GM21367 (cell line): ENCODE results near the gene PNPLA3.

ENCODE experiments used
- ATAC-seq: cut with Tn5 transposase; IDR thresholded peaks from one replicate; pipeline ENCODE4 v1.9.1; 2021; ENCODE audit not compliant: unreplicated experiment

PNPLA3 gene, protein sequence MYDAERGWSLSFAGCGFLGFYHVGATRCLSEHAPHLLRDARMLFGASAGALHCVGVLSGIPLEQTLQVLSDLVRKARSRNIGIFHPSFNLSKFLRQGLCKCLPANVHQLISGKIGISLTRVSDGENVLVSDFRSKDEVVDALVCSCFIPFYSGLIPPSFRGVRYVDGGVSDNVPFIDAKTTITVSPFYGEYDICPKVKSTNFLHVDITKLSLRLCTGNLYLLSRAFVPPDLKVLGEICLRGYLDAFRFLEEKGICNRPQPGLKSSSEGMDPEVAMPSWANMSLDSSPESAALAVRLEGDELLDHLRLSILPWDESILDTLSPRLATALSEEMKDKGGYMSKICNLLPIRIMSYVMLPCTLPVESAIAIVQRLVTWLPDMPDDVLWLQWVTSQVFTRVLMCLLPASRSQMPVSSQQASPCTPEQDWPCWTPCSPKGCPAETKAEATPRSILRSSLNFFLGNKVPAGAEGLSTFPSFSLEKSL

DNA sequence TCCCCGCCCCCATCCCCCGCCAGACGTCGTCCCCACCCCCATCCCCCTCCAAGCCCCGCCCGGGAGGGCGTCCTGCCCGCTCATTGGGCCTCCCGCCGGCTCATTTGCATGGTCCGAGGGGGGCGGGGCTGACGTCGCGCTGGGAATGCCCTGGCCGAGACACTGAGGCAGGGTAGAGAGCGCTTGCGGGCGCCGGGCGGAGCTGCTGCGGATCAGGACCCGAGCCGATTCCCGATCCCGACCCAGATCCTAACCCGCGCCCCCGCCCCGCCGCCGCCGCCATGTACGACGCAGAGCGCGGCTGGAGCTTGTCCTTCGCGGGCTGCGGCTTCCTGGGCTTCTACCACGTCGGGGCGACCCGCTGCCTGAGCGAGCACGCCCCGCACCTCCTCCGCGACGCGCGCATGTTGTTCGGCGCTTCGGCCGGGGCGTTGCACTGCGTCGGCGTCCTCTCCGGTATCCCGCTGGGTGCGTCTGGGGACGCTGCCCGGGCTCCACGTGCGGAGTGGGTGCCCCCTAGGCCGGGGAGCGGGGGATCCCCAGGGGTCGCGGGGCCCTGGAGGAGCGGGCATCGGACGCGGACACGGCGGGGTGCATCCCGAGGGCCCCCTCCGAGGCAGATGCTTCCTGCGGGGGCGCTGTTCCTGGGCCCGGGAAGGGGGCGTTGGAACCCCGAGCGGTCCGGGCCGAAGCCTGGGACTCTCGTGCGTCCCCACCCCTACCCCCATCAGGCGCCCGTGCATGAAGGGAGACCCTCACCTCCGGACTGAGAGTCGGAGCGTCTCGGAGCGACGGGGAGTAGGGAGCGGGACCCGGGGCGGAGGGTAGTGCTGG lies at the start of gene PNPLA3:
Gene PNPLA3 (plus strand): TSS at position 175 of the 834 bp plus-strand sequence. CDS start 107 bp downstream, at position 282.
- ATAC-seq: no peak

DNA sequence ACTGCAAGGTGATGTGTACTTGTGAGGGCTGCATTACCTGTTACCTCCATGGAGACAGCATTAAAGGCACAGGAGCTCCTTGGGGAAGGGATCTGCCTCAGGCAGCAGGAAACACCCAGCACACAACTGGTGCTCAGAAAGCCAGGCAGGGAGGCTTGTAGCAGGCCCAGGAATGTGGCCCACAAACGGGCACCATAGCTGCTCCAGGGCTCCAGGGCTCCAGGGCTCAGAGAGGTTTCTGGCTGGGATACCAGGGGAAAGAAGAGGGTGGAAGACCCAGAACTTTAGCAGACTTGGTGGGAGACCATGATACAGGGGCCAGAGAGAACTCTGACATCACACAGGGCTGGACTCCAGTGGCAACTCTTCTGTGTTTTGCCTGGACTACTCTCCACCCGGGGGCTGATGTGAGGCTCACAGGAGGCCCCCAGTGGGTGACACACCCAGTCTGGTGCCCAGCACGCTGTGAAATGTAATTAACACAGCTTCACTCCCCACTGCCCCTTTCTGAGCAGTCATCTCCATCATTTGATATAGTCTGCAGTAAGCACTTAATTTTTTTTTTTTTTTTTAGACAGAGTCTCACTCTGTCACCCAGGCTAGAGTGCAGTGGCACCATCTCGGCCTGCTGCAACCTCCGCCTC lies 46.6 kb upstream of the PNPLA3 start:
- no peak for ATAC-seq

DNA sequence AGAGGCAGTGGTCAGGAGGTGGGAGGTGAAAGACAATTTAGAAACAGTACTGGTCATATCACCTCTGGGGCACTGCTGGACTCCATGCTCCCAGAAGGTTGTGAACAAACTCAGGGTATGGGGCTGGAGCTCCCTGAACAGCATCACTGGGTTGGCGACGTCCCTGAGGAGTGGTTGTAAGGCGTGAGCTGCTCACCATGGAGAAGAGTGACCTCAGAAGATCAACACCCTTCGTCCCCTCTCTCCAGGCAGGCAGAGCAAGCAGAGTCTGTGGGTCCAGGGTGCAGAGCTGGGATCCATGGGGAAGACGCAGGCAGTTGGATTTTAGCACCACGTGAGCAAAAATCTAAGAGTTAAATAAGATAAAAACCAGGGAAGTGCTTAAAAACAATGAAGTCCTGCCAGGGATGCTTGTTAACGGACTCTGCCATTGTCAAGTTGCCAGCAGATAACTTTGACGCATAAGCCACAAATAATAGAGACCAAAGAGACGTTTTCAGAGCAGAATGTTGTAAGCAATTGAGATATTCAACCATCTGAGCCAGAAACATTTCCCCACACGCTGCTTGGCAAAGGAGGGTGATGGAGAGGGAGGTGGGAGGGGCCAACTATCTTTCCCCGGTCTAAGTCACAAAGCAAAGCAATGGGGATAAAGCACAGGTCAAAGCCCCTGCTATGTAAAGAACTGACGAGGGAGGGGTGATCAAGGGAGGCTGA lies 45.4 kb upstream of the PNPLA3 start:
- ATAC-seq: no peak

DNA sequence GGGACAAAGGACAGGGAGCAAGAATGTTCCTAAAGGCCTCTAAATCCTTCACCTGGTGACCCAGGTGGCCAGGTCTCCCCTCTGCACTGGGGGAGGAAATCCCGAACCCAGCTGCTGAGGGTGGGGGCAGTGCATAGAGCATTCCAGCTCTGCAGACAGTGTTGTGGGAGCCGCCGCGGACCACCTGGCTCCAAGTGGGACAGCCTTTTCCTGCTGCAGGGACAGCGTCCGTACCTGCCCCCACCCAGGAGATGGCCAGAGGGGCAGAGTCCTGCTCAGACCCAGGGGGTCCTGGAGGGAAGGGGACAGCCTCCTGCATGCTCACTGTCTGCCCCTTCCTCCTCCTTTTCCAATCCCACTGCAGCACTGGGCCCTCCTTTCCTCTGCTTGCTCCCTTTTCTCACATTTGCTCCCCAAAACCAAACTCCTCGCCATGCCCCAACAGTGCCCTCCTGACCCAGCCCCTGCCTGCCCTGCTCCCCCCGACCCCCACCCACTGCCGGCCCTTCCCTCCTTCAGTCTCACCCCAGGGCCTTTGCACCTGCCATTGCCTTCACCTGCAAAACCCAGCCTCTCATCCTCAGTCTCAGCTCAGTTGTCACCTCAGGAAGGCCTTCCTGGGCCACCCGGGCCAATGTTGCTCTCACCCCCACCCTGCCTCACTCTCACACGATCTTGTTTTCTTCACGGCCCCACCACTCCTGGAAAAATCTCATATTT lies 44.6 kb upstream of the PNPLA3 start:
- no peak for ATAC-seq

DNA sequence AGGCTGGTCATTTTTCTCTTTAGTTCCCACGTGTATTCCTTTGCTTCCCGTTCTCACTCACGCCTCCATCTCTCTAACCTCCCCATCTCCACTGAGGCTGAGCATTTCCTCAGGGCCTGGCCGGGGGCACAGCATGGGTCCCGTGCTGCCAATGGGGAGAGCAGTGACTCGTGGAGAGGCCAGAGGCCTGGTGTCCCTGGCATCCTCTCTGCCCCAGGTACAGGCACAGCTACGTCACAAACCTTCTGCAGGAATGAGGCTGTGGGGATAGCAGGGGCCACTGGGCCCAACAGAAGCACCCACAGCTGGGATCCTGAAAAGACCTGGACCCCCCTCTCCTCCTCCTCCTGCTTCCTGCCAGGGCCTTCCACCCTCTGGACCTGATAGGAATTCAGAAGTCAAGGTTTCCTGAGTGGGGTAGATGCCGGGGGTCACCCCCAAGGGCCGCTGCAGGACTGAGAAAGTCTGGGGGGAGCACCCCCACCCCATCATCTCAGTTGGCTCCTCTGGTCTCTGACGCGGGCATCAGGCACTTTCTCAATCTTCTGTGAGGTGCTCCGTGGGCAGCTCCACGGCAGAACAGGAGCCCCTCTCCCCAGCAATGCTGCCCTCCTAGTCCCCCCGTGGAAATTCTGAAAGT lies 43.6 kb upstream of the PNPLA3 start:
- ATAC-seq: no peak

DNA sequence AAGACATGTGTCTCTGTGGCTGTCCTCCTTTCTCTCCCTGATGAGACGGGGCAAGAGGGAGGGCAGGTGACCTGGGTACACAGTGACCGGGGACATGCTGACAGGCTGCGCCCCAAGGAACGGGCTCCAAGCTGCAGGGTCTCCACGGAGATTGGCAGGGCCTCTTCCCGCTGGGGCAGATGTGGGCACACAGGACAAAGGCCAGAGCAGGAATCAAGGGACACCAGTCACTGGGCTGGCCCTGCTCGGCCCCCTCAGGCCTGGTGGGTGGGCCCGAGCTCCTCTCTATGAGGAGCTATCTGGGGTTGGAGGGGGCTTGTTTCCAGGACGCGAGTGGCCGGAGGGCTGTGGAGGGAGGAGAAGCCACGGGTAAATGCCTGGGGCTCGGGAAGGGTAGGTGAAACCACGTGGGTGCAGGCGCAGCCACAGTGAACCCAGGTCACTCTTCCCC lies 43.0 kb upstream of the PNPLA3 start:
- no peak for ATAC-seq

DNA sequence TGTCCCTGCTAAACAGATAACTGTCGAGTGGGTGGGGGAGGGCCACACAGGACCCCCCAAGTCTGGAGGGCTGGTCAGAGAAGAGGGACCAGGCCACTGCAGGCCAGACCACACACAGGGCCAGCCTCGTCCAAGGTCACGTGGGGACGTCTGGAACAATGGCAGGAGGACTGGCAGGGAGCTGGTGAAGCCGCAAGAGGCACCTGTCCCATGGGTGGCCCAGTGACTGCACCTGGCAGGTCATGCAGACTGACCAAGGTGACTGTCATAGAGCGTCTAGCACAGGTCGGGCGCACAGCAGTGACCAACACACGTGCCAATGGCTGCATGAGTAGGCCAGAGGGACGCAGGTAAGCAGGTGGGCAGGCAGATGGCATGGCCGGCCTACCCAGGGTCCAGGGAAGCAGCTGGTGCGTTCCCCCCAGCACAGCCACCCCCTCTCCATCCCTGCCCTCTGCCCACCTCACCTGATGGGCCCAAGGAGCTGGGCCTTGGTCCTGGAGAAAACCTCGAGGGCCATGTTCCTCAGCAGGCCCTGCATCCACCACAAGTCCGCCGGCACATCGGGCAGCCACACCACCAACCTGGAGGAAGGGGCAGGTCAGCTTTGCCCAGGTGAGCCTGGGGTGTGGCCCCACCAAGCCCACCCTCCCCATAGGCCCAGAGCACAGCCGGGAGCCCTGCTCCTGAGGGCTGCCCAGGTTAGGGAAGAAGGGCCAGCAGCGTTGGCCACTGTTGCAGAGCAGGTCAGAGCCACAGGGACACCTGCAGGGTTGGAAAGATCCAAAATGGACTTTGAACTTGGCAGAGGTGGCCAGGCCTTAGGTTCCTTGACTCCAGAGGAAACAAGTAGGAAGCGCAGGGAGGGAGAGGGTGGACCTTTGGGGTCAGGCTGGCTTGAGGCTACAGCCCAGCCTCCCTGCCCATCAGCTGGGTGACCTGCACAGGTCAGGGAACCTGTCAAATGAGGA lies 42.2 kb upstream of the PNPLA3 start:
- ATAC-seq: no peak

DNA sequence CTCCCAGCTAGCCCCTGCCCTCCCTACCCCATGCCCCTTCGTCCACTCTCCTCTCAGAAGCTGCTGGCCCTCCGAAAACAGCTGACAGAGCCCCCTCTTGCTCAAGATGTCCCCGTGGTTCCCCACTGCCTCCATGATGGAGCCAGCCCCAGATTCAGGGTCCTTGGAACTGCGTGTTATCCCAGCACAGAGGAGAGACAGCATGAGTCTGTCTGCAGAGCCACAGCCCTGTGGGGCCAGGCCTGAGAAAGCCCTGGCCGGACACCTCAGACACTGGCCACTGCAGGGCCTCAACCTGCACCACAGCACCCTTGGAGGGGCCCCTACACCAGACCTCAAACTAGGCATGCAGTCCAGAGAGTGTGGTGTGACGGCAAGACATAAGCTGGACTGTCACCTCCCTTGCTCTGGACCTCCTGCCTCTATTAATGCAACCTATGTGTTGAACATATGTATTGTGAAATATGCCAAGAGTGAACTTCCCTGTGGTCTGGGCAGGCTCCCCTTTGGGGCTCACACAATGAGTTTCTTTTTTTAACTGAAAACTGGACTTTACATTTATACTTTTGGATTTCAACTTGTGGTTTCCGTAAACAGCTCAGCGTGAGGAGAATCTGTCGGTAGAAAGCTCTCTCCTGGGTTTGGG lies 41.4 kb upstream of the PNPLA3 start:
- ATAC-seq: no peak

DNA sequence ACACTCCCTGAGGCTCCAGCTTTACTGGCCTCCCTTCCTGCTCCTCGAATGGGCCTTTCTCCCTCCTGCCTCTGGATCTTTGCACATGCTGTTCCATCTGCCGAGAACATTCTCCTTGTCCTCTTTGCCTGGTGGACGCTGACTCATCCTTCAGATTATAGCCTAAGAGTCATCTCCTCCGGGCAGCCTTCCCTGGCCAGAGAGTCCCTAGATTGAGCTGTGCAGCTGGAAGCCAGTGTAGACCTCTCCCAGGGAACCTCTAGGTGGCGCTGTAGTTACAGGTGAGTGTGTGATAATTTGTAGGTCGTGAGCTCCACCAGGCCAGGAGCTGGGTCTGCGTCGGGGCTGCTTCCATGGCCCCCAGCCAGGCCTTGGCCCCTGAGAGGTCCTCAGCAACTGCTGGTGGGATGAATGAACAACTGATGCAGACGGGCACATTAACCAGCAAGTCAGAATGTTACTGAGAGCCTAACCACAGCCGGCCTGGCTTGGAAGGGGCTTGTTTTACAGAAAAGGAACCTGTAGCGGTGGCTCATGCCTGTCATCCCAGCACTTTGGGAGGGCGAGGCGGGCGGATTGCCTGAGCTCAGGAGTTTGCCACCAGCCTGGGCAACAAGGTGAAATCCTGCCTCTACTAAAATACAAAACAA lies 40.5 kb upstream of the PNPLA3 start:
- no peak for ATAC-seq

DNA sequence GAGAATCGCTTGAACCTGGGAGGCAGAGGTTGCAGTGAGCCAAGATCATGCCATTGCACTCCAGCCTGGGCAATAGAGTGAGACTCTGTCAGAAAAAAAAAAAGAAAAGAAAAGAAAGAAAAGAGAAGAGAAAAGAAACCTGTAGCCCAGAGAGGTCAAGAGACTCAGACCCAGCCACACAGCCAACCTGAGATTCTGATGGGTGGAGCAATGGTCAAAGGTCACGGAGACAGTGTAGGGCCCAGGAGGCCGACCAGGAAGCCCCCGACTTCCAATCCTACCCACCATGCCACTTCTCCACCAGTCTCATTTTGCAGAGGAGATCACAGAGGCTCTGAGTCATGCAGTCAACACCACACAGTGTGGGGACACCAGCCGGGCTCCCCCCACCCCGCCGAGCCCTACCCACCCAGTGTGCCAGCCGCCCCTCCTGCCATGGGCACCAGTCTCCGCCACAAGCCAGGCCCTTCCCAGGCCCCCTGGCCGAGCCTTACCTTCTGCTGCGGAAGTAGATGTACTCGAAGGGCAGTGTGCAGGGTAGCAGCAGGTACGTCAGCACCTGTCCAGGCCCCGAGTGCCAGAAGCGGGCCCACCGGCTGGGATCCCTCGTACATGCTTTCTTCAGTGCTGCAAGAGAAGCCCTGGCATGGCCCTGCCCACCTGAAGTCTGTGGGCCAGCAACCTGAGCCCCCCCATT lies 39.7 kb upstream of the PNPLA3 start:
- no peak for ATAC-seq

DNA sequence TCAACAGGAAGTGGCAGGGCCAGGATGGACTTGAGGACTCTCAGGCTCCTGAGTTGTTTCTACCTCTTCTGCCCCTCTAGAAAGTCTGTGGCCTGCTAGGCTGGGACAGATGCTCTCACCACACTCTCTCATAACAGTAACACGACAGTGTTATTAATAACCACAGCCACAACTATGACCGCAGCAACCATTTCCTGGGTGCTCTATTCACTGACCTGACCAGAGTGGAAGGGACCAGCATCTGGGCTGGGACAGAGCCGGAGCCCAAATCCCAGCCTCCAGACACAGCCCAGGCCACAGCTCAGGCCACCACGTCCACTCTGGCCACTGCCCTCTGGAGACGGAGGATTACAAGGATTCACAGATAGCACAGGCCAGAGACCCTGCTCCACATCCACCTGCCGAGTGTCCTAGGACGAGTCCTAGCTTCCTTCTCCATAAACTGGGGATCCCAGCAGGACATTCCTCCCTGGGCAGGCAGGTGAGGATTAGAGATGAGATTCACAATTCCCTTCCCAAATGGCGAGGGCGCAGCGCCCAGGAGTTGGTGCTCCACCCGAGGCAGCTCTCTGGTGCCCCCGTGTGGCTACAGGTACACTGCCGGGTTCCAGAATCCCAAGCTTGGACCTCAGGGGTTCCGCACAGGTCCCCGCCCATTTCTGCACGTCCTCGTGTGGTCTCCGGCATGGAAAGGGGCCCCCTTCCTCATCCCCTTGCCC lies 38.8 kb upstream of the PNPLA3 start:
- no peak for ATAC-seq

DNA sequence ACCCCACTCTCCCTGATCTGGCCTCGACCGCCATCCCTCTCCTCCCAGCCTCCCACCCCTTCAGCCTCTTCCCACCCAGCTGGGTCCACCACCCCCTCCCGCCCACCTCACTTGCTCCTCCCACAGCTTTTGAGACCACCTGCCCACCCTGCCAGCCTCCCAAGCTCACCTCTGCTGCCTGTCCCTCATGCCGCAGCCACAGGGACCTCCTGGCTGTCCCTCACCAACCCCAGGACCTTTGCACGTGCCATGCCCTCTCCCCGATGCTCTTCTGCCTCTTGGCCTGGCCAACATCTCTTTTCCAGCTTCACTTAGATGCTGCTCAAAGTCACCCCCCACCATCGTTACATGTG lies 38.3 kb upstream of the PNPLA3 start:
- no peak for ATAC-seq

DNA sequence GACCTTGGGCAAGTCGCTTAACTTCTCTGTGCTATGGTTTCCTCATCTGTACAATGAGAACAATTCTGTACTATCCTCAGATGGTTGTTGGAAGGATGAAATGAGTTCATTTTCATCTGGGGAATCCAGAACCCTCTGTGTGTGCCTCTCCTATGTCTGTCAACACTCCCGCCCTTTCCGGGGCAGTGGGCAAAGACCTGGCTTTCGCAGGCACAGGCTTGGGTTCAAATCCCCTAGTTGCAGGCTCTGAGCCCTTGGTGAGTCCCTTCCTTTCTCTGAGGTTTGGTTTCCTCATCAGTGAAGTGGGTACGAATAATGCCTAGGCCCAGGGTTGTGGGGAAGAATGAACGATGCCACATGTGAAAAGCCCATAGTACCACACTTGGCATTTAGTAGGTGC lies 37.8 kb upstream of the PNPLA3 start:
- ATAC-seq: no peak

DNA sequence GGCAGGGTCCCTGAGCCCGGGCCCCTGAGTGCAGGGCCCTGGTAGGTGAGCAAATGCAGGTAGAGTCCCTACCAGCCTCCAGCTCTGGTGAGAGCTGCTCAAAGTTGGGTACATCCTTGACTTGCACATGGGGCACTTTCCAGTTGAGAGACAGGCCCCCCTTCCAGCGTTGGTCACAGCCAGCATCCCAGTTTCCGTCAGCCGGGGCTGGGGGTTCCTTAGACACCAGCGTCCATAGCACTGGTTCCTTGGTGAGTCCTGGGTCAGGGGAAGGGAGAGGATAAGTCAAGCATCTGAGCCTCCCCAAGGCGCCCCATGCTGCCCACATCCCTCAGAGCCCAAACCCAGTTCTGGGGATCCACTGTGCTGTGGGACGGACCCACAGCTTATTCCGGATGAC lies 37.4 kb upstream of the PNPLA3 start:
- ATAC-seq: no peak

DNA sequence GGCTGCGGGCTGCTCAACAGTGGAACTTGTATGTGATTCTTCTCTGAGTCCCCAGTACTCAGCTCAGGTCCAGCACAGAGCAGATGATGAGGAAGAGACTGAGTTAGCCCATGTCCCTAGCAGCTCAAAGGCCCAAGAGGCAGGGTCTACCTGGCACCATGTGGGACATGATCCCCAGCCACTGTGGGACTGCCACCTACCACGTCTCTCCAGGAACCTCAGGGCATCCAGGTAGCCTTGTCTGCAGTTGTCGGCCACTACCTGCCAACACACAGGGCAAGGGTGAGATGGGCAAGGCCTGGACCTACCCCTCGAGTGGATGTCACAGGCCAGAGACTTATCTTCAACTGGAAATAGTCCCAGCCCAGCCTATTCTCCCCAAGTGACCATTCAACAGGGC lies 36.2 kb upstream of the PNPLA3 start:
- no peak for ATAC-seq

DNA sequence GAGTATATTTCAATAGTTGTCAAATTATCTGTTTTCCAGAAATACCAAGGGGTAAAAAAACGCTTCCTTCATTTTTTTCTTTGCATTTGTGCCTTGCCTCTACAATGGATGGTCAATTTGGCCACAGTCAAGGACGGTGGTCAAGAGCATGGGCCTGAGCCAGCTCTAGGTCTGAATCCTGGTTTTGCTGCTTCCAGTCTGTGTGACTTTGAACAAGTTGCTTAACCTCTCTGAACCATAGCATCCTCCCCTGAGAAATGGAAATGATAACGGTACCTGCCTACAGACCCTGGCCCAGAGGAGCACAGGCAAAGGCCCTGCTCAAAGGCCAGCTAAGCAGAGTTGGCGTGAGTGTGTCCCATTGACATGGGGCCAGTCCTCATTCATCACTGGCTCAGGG lies 34.9 kb upstream of the PNPLA3 start:
- no peak for ATAC-seq
